Hepatocyte (in vitro differentiated cells): Measurements from ENCODE around the gene ZNF532. TPM values are rescaled to one million over a fixed set of nuclear protein-coding genes. Genes with fewer than 3 reads are reported as not detected.

Source experiments
- DNase-seq: peaks from one replicate; pipeline ENCODE4 v3.0.0-alpha.2; 2016; ENCODE audit warnings: low spot score
- H2AFZ ChIP-seq: fragments of 200-600 bp; sonication (generic); 2 replicates; pipeline ENCODE4 v1.6.0; 2016; ENCODE audit warnings: antibody characterized with exemption, mild to moderate bottlenecking
- H3K27ac ChIP-seq: fragments of 200-600 bp; sonication (generic); 2 replicates; pipeline ENCODE4 v1.5.1; 2016; ENCODE audit warnings: mild to moderate bottlenecking
- H3K27me3 ChIP-seq: fragments of 200-600 bp; sonication (generic); 2 replicates; pipeline ENCODE4 v1.6.1; 2016
- H3K36me3 ChIP-seq: fragments of 200-600 bp; sonication (generic); replicated peaks from 2 replicates; pipeline ENCODE4 v1.5.1; 2016; ENCODE audit warnings: low read depth; ENCODE audit not compliant: insufficient read depth
- H3K4me1 ChIP-seq: fragments of 200-600 bp; sonication (generic); 2 replicates; pipeline ENCODE4 v1.5.1; 2016; ENCODE audit warnings: mild to moderate bottlenecking, moderate library complexity; ENCODE audit not compliant: insufficient read depth
- H3K4me2 ChIP-seq: fragments of 200-600 bp; sonication (generic); 2 replicates; pipeline ENCODE4 v1.6.0; 2016
- H3K4me3 ChIP-seq: fragments of 200-600 bp; sonication (generic); 2 replicates; pipeline ENCODE4 v1.5.1; 2016; ENCODE audit warnings: mild to moderate bottlenecking
- H3K79me2 ChIP-seq: fragments of 200-600 bp; sonication (generic); 2 replicates; pipeline ENCODE4 v1.6.0; 2017; ENCODE audit warnings: mild to moderate bottlenecking
- H3K9me2 ChIP-seq: fragments of 200-600 bp; sonication (generic); replicated peaks from 2 replicates; pipeline ENCODE4 v1.6.0; 2017; ENCODE audit warnings: mild to moderate bottlenecking; ENCODE audit not compliant: insufficient read depth
- H3K9me3 ChIP-seq: fragments of 200-600 bp; sonication (generic); 2 replicates; pipeline ENCODE4 v1.5.1; 2016; ENCODE audit warnings: low read depth, mild to moderate bottlenecking
- H4K20me1 ChIP-seq: fragments of 200-600 bp; sonication (generic); 2 replicates; pipeline ENCODE4 v1.6.0; 2016; ENCODE audit warnings: mild to moderate bottlenecking; ENCODE audit not compliant: insufficient read depth, poor library complexity, severe bottlenecking
- EZH2 ChIP-seq: fragments of 200-600 bp; sonication (generic); IDR thresholded peaks from 2 replicates; pipeline ENCODE4 v1.6.1; 2016; ENCODE audit warnings: antibody characterized with exemption, mild to moderate bottlenecking, borderline replicate concordance
- EZH2phosphoT487 ChIP-seq: fragments of 200-600 bp; sonication (generic); IDR thresholded peaks from one replicate; pipeline ENCODE4 v1.6.1; 2018; ENCODE audit warnings: antibody characterized with exemption, mild to moderate bottlenecking, low read depth, moderate library complexity; ENCODE audit not compliant: unreplicated experiment, severe bottlenecking
- WGBS: methylation state at CpG from one replicate; pipeline ENCODE4 v1.1.6; 2016; ENCODE audit warnings: low lambda C conversion rate; ENCODE audit errors: missing lambda C conversion rate; 5-methylcytosine and 5-hydroxymethylcytosine counted together
- polyA plus RNA-seq: library from polyadenylated mRNA; unstranded; fragments of >200 nt; fragmentation: Nextera tagmentation; extraction: Ambion mirVana; gene quantifications from 2 replicates; pipeline ENCODE4 v1.2.1, GENCODE V29; 2016
- total RNA-seq: library from RNA; depleted of rRNA; stranded (reverse); fragments of >200 nt; gene quantifications from 2 replicates; pipeline ENCODE4 v1.2.3, GENCODE V29; 2014
- TF ChIP-seq, protein P1 (sequence below): fragments of 200-600 bp; sonication (generic); IDR thresholded peaks from 2 replicates; pipeline ENCODE4 v1.5.1; 2016; ENCODE audit warnings: antibody characterized with exemption, mild to moderate bottlenecking; ENCODE audit not compliant: poor library complexity

ZNF532 gene
- total and polyA plus RNA-seq, 2 experiments from 2014 or later: 15.9 to 36.5 TPM

GRCh38 chr18:58868440-58868839 is 3.8 kb downstream of the ZNF532 start:
- Histone ChIP-seq H3K4me2 (no peak overlapping the region), H3K27ac (peak overlapping the region; percentile 98), H3K36me3 (no peaks in the 10 kb centered on the region), H3K4me1 (peaks cover 48% of the 10 kb centered on the region), H3K27me3 (no peaks in the 10 kb centered on the region), H4K20me1 (no peaks in the 10 kb centered on the region), H3K9me3 (peaks cover 7% of the 10 kb centered on the region), H3K4me3 (no peak overlapping the region), H2AFZ (no peak overlapping the region), H3K9me2 (no peaks in the 10 kb centered on the region), H3K79me2 (peaks cover 76% of the 10 kb centered on the region)
- TF ChIP-seq, protein P1, sequence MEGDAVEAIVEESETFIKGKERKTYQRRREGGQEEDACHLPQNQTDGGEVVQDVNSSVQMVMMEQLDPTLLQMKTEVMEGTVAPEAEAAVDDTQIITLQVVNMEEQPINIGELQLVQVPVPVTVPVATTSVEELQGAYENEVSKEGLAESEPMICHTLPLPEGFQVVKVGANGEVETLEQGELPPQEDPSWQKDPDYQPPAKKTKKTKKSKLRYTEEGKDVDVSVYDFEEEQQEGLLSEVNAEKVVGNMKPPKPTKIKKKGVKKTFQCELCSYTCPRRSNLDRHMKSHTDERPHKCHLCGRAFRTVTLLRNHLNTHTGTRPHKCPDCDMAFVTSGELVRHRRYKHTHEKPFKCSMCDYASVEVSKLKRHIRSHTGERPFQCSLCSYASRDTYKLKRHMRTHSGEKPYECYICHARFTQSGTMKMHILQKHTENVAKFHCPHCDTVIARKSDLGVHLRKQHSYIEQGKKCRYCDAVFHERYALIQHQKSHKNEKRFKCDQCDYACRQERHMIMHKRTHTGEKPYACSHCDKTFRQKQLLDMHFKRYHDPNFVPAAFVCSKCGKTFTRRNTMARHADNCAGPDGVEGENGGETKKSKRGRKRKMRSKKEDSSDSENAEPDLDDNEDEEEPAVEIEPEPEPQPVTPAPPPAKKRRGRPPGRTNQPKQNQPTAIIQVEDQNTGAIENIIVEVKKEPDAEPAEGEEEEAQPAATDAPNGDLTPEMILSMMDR: no peak
- DNase-seq: no peak
- 91% methylated on average over 6 of the region's 6 CpGs for WGBS

- Histone ChIP-seq H3K4me2 (no peak overlapping the region), H3K4me3 (no peak overlapping the region), H4K20me1 (no peaks in the 10 kb centered on the region), H3K9me2 (no peaks in the 10 kb centered on the region), H3K36me3 (no peaks in the 10 kb centered on the region), H3K9me3 (peaks cover 7% of the 10 kb centered on the region), H3K27ac (no peak overlapping the region), H3K27me3 (no peaks in the 10 kb centered on the region), H3K79me2 (peaks cover 93% of the 10 kb centered on the region), H2AFZ (no peak overlapping the region), H3K4me1 (peaks cover 41% of the 10 kb centered on the region)
- TF ChIP-seq EZH2phosphoT487 (no peak), EZH2 (no peak)
- TF ChIP-seq, protein P1: no peak
- no peak for DNase-seq
- 72% methylated on average over 5 of the region's 5 CpGs for WGBS
Observed at GRCh38 chr18:58870130-58870529, 5.5 kb downstream of the ZNF532 start.

DNA sequence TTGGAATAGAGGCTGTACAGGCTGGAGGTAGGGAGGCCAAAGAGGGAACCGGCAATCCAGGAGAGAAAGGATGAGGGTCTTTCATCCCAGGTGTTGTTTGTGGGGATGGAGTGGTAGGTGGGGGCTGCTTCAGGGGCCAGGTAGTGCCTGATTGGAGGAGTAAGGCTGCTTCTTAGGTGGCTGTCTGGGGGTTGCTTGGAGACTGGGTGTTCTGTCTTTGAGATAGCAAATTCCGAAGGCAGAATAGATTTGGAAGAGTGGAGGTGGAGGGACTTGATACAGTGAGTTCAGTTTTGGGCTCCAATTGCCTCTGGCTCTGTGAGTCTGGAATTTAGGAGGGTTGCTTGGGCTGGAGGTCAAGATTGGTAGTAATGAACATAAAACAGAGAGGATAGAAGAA is 5.9 kb downstream of the ZNF532 start:
- 85% methylated on average over 2 of the region's 2 CpGs for WGBS
- Histone ChIP-seq H4K20me1 (no peaks in the 10 kb centered on the region), H3K4me2 (no peak overlapping the region), H3K4me3 (no peak overlapping the region), H3K36me3 (no peaks in the 10 kb centered on the region), H2AFZ (no peak overlapping the region), H3K4me1 (peaks cover 38% of the 10 kb centered on the region), H3K79me2 (peaks cover 94% of the 10 kb centered on the region), H3K9me2 (no peaks in the 10 kb centered on the region), H3K9me3 (peaks cover 7% of the 10 kb centered on the region), H3K27ac (no peak overlapping the region), H3K27me3 (no peaks in the 10 kb centered on the region)
- no peak for DNase-seq
- TF ChIP-seq EZH2phosphoT487 (no peak), EZH2 (no peak)
- TF ChIP-seq, protein P1: no peak
